Right cardiac atrium (tissue), 5 donors: ENCODE results near the gene IL22RA1. TPM values are rescaled to one million over a fixed set of nuclear protein-coding genes. Genes with fewer than 3 reads are reported as not detected.

Source experiments
- ATAC-seq, 2 donors: fragments of 200-7000 bp; cut with Tn5 transposase; one replicate each; pipeline versions ENCODE4 v1.8.0 to v1.9.1; 2020; ENCODE audit warnings: moderate library complexity in 2 of 2, mild to moderate bottlenecking in 1 of 2
- DNase-seq, 3 donors: peaks; one replicate each; pipeline ENCODE4 v3.0.0-alpha.2; 2020
- H3K27ac ChIP-seq: one replicate; pipeline ENCODE4 v1.5.1; 2013; ENCODE audit warnings: mild to moderate bottlenecking, low read length, control low read depth, moderate library complexity
- H3K27me3 ChIP-seq: one replicate; pipeline ENCODE4 v1.6.1; 2013; ENCODE audit not compliant: control insufficient read depth, insufficient read depth
- H3K4me1 ChIP-seq: one replicate; pipeline ENCODE4 v1.6.1; 2013; ENCODE audit warnings: low read length; ENCODE audit not compliant: control insufficient read depth, insufficient read depth
- H3K4me3 ChIP-seq: one replicate; pipeline ENCODE4 v1.5.1; 2013; ENCODE audit warnings: low read length, control low read depth
- H3K9me3 ChIP-seq: one replicate; pipeline ENCODE4 v1.6.1; 2013; ENCODE audit warnings: low read length; ENCODE audit not compliant: control insufficient read depth
- WGBS: extraction: QIAGEN DNeasy Blood & Tissue Kit; methylation state at CpG from one replicate; pipeline ENCODE4 v1.1.7; 2013; 5-methylcytosine and 5-hydroxymethylcytosine counted together
- intact Hi-C, 4 donors: fragments of 100-400 bp; cut with DNase I; formaldehyde crosslinking; loops; one replicate each; pipeline versions ENCODE4 v1.11.0 to v1.14.0; 2022 to 2023
- polyA plus RNA-seq: library from polyadenylated mRNA; stranded (reverse); fragments of 200-250 nt; gene quantifications from one replicate; pipeline ENCODE4 v1.2.3, GENCODE V29; 2013
- total RNA-seq, 4 donors: library from RNA; stranded (reverse); fragmentation: NEBNext Ultra II Directional; extraction: Animal tissue kit (Norgen Biotek cat#: 25700); gene quantifications; one replicate each; pipeline ENCODE4 v1.2.1, GENCODE V29; 2021
- donor health status: healthy with polysubstance abuse.
- donor health status: DM: no; HTN: yes; CAD: no.
- donor health status: DM: no; HTN: no; CAD: no.
- donor health status: DM: no; HTN: yes; CAD: no; lungs with severe emphysema.
- donor health status: DM: yes; HTN: yes; CAD: no.

Gene IL22RA1
- total and polyA plus RNA-seq, 5 donors = 0.28 to 0.51 (median 0.29) TPM

DNA sequence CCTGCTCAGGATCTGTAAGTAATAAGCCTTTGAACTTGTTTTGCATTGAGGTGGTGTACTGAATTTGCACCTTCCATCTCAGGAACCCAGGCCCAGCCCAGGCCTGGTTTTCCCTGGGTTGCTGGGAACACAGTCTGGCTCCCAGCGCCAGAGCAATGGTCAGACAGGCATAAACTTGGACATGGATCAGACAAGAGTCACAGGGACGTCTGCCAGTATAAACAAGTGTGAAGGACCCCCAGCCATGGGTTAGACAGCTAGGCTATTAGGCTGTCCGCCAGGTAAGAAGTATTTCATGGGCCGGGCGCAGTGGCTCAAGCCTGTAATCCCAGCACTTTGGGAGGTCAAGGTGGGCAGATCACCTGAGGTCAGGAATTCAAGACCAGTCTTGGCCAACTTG lies 38.7 kb upstream of the IL22RA1 start:
- no peaks in the 10 kb centered on the region for H3K4me1 ChIP-seq
- intact Hi-C loops = no loop called here
- DNase-seq (no peak), ATAC-seq (no peak)
- H3K27ac ChIP-seq = no peak overlapping the region
- no peaks in the 10 kb centered on the region for H3K9me3 ChIP-seq
- no peaks in the 10 kb centered on the region for H3K27me3 ChIP-seq
- WGBS = 60% methylated on average over 5 of the region's 5 CpGs
- no peak overlapping the region for H3K4me3 ChIP-seq

DNA sequence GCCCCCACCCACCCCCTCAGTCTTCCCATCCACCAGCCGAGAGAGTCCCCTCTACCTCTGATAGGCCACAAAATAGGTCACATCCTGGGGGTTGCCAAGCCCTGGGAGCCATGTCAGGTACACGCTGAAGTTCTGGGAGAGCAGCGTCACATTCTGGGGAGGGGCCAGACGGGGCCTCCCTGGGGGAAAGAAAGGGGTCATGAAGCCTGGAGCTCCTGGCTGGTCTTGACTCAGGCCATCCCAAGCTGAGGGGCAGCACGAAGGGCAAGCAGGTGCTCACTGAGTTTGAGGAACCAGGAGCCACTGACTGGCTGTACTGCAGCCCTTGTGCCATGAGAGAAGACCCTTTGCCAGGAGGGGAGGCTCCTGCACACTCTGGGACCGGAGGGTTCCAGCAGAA lies 37.7 kb upstream of the IL22RA1 start:
- Histone ChIP-seq H3K9me3 (no peaks in the 10 kb centered on the region), H3K4me1 (no peaks in the 10 kb centered on the region), H3K4me3 (no peak overlapping the region), H3K27me3 (no peaks in the 10 kb centered on the region), H3K27ac (no peak overlapping the region)
- DNase-seq (no peak), ATAC-seq (no peak)
- intact Hi-C loops = no loop called here
- WGBS = 82% methylated on average over 6 of the region's 6 CpGs

GRCh38 chr1:24179251-24179840 lies 36.4 kb upstream of the IL22RA1 start:
- Histone ChIP-seq H3K4me3 (no peak overlapping the region), H3K27me3 (no peaks in the 10 kb centered on the region), H3K27ac (no peak overlapping the region), H3K9me3 (no peaks in the 10 kb centered on the region), H3K4me1 (no peaks in the 10 kb centered on the region)
- no peak for DNase-seq
- intact Hi-C loops = no loop called here
- ATAC-seq = no peak
- WGBS = 56% methylated on average over 10 of the region's 10 CpGs

DNA sequence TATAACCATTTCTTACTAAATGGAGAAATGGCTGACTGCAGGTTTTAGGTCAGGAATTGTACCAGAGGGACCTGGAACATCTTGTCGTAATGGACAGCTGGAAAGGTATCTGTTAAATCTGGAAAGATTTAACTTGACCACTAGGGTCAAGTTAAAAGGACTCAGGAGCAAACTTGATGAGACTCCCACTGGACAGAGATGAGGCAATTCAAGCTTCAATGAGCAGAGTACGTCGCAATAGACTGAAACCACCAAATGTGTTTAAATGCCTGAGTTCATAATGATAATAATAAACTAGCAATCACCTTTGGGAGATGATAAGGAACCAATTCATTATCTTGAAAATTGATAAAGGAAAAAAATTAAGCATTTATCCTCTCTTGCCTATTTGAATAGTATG lies 35.5 kb upstream of the IL22RA1 start:
- DNase-seq (no peak), ATAC-seq (no peak)
- intact Hi-C loops = no loop called here
- no peaks in the 10 kb centered on the region for H3K4me1 ChIP-seq
- no peaks in the 10 kb centered on the region for H3K9me3 ChIP-seq
- 85% methylated on average over 3 of the region's 3 CpGs for WGBS
- H3K27ac ChIP-seq = no peak overlapping the region
- H3K4me3 ChIP-seq = no peak overlapping the region
- H3K27me3 ChIP-seq = no peaks in the 10 kb centered on the region

DNA sequence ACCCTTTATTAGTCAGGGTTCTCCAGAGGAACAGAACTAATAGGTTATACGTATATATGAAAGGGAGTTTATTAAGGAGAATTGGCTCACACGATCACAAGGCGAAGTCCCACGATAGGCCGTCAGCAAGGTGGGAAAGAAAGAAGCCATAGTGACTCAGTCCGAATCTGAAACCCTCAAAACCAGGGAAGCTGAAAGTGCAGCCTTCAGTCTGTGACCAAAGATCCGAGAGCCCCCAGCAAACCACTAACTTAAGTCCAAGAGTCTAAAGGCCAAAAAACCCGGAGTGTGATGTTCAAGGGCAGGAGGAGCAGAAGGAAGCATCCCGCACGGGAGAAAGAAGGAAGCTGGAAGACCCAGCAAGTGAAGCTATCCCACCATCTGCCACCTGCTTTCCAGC lies 34.2 kb upstream of the IL22RA1 start:
- Histone ChIP-seq H3K9me3 (no peaks in the 10 kb centered on the region), H3K27ac (no peak overlapping the region), H3K4me3 (no peak overlapping the region), H3K4me1 (no peaks in the 10 kb centered on the region), H3K27me3 (no peaks in the 10 kb centered on the region)
- intact Hi-C loops = no loop called here
- DNase-seq = no peak
- no peak for ATAC-seq
- WGBS = 88% methylated on average over 10 of the region's 10 CpGs

GRCh38 chr1:24175033-24175755 lies 32.3 kb upstream of the IL22RA1 start:
- no peak overlapping the region for H3K27ac ChIP-seq
- H3K27me3 ChIP-seq = no peaks in the 10 kb centered on the region
- intact Hi-C loops = no loop called here
- H3K9me3 ChIP-seq = no peaks in the 10 kb centered on the region
- DNase-seq = no peak
- no peaks in the 10 kb centered on the region for H3K4me1 ChIP-seq
- 83% methylated on average over 6 of the region's 6 CpGs for WGBS
- ATAC-seq = no peak
- no peak overlapping the region for H3K4me3 ChIP-seq

DNA sequence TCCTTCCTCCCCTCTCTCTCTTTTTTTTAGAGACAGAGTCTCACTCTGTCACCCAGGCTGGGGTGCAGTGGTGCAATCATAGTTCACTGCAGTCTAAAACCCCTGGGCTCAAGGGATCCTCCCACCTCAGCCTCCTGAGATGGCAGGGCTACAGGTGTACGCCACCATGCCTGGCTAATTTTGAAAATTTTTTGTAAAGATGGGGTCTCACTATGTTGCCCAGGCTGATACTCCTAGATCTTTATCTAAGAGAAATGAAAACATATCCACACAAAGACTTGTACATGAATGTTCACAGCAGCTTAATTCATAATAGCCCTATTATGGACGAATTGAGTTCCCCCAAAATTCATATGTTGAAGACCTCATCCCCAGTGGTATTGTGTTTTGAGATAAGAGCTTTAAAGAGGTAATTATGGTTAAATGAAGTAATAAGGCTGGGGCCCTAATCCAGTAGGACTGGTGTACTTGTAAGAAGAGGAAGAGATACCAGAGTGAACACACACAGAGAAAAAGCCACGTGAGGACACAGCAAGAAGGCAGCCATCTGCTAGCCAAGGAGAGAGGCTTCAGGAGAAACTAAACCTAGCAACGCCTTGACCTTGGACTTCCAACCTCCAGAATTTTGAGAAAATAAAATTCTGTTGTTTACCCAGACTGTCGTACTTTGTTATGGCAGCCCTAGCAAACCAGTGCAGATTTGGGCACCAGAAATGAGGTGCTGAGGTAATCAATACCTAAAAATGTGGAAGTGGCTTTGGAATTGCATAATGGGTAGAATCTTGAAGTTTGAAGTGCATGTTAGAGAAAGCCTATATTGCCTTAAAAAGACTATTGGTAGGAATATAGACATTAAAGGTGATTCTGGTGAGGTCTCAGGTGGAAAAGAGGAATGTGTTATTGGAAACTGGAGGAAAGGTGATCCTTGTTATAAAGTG lies 31.0 kb upstream of the IL22RA1 start:
- H3K4me3 ChIP-seq = no peak overlapping the region
- no peaks in the 10 kb centered on the region for H3K27me3 ChIP-seq
- H3K4me1 ChIP-seq = no peaks in the 10 kb centered on the region
- ATAC-seq (no peak), DNase-seq (no peak)
- WGBS = 76% methylated on average over 5 of the region's 5 CpGs
- no peaks in the 10 kb centered on the region for H3K9me3 ChIP-seq
- intact Hi-C loops = no loop called here
- no peak overlapping the region for H3K27ac ChIP-seq

DNA sequence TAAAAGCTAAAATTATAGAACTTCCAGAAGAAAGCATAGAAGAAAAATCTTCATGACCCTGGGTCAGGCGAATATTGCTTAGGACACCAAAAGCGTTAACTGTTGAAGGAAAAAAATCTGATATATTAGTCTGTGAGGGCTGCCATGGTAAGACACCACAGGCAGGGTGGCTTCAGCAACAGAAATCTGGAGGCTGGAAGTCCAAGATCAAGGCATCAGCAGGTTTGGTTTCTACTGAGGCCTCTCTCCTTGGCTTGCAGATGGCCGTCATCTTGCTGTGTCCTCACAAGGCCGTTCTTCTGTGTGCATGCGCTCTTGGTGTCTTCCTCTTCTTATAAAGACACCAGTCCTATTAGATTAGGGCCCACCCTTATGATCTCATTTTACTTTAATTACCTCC lies 29.7 kb upstream of the IL22RA1 start:
- ATAC-seq = no peak
- Histone ChIP-seq H3K27ac (no peak overlapping the region), H3K4me1 (no peaks in the 10 kb centered on the region), H3K4me3 (no peak overlapping the region), H3K27me3 (no peaks in the 10 kb centered on the region), H3K9me3 (no peaks in the 10 kb centered on the region)
- WGBS = 95% methylated on average over 5 of the region's 5 CpGs
- intact Hi-C loops = no loop called here
- DNase-seq = no peak

- ATAC-seq = peak in 1 of 2 donors; percentile 22
- no peaks in the 10 kb centered on the region for H3K27me3 ChIP-seq
- WGBS = 92% methylated on average over 12 of the region's 12 CpGs
- intact Hi-C loops = no loop called here
- no peaks in the 10 kb centered on the region for H3K4me1 ChIP-seq
- H3K9me3 ChIP-seq = no peaks in the 10 kb centered on the region
- H3K4me3 ChIP-seq = no peak overlapping the region
- no peak for DNase-seq
- H3K27ac ChIP-seq = no peak overlapping the region
Observed at GRCh38 chr1:24169286-24169685, 26.3 kb upstream of the IL22RA1 start.

DNA sequence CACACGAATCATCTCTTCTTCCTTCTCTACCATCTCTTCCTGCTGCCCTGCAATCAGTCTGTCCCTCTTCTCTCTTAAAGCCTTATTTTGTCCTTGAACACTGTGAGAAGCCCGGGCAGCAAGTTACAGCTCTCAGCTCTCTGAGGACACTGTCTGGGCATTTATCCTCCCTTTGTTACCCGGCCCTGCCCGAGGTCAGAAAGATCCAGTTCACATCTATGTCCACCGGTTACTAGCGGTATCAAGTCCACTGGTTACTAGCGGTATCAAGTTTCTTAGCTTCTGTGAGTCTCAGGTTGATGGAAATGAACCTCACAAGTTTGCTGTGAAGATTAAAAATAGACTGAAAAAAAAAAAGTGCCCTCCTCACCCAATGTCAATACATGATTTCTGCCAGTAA lies 25.3 kb upstream of the IL22RA1 start:
- intact Hi-C loops = no loop called here
- Histone ChIP-seq H3K4me3 (no peak overlapping the region), H3K27me3 (no peaks in the 10 kb centered on the region), H3K27ac (no peak overlapping the region), H3K4me1 (no peaks in the 10 kb centered on the region), H3K9me3 (no peaks in the 10 kb centered on the region)
- ATAC-seq = no peak
- WGBS = 78% methylated on average over 7 of the region's 7 CpGs
- DNase-seq = no peak

- intact Hi-C loops = no loop called here
- no peak overlapping the region for H3K4me3 ChIP-seq
- H3K4me1 ChIP-seq = no peaks in the 10 kb centered on the region
- no peaks in the 10 kb centered on the region for H3K27me3 ChIP-seq
- no peaks in the 10 kb centered on the region for H3K9me3 ChIP-seq
- H3K27ac ChIP-seq = no peak overlapping the region
- 55% methylated on average over 4 of the region's 4 CpGs for WGBS
- DNase-seq (no peak), ATAC-seq (no peak)
Observed at GRCh38 chr1:24167008-24167407, 24.1 kb upstream of the IL22RA1 start.
